ENCODE measurements around the gene DEGS2. TPM values are rescaled to one million over a fixed set of nuclear protein-coding genes. Genes with fewer than 3 reads are reported as not detected.

The DEGS2 gene
- total RNA-seq, 4 donors from 2014 or later, result 0.54 to 7.6 (median 3.6) TPM

GRCh38 chr14:100135073-100135472 is 24.4 kb downstream of the DEGS2 start:
- Histone ChIP-seq H3K27me3 (no peaks in the 10 kb centered on the region), H3K27ac (no peak overlapping the region), H3K4me1 (peaks cover 0 to 9% of the 10 kb centered on the region in 2 donors), H3K4me3 (replicated peaks in 1 of 3) (no peak overlapping the region), H3K9me3 (no peaks in the 10 kb centered on the region), H3K36me3 (no peaks in the 10 kb centered on the region)
- DNase-seq, result no peak
- TF ChIP-seq CTCF (IDR thresholded peaks at IDR 0.05) (no peak), POLR2A (IDR thresholded peaks at IDR 0.05) (no peak)
- 92 to 94% methylated on average over 9 of the region's 9 CpGs for WGBS, 2 donors
- intact Hi-C loops (cut with DNase I), result no loop called here

GRCh38 chr14:100134586-100134985 is 24.9 kb downstream of the DEGS2 start:
- no peak for TF ChIP-seq POLR2A (IDR thresholded peaks at IDR 0.05)
- 86 to 89% methylated on average over 8 of the region's 8 CpGs for WGBS, 2 donors
- Histone ChIP-seq H3K27me3 (no peaks in the 10 kb centered on the region), H3K4me1 (peaks cover 0 to 13% of the 10 kb centered on the region in 2 donors), H3K9me3 (no peaks in the 10 kb centered on the region), H3K4me3 (replicated peaks in 1 of 3) (no peak overlapping the region), H3K36me3 (no peaks in the 10 kb centered on the region), H3K27ac (no peak overlapping the region)
- no peak for DNase-seq
- intact Hi-C loops (cut with DNase I), result no loop called here

GRCh38 chr14:100132903-100133510 is 26.4 kb downstream of the DEGS2 start:
- peaks cover 3 to 28% of the 10 kb centered on the region in 2 donors for H3K4me1 ChIP-seq
- TF ChIP-seq POLR2A (IDR thresholded peaks at IDR 0.05), result no peak
- no peak for TF ChIP-seq CTCF (IDR thresholded peaks at IDR 0.05)
- intact Hi-C loops (cut with DNase I), result no loop called here
- no peak overlapping the region for H3K27ac ChIP-seq
- H3K36me3 ChIP-seq, result no peaks in the 10 kb centered on the region
- H3K9me3 ChIP-seq, result no peaks in the 10 kb centered on the region
- H3K4me3 ChIP-seq (replicated peaks in 1 of 3), result no peak overlapping the region
- 82 to 92% methylated on average over 4 to 7 of the region's 12 CpGs for WGBS, 2 donors
- no peak for DNase-seq
- no peaks in the 10 kb centered on the region for H3K27me3 ChIP-seq

- Histone ChIP-seq H3K27ac (peak overlapping the region in 2 of 3 donors; percentile 4 to 39), H3K9me3 (no peaks in the 10 kb centered on the region), H3K36me3 (no peaks in the 10 kb centered on the region), H3K4me1 (peaks cover 3 to 28% of the 10 kb centered on the region in 2 donors), H3K27me3 (no peaks in the 10 kb centered on the region), H3K4me3 (replicated peaks in 1 of 3) (no peak overlapping the region)
- intact Hi-C loops (cut with DNase I), result no loop called here
- 63 to 69% methylated on average over 14 to 25 of the region's 25 CpGs for WGBS, 2 donors
- TF ChIP-seq POLR2A (IDR thresholded peaks at IDR 0.05) (no peak), CTCF (IDR thresholded peaks at IDR 0.05) (no peak)
- peak; percentile 60 to 64 for DNase-seq
Measured at GRCh38 chr14:100132161-100132902, 27.1 kb downstream of the DEGS2 start.

- no peaks in the 10 kb centered on the region for H3K36me3 ChIP-seq
- DNase-seq, result no peak
- no peak overlapping the region for H3K4me3 ChIP-seq (replicated peaks in 1 of 3)
- 80 to 86% methylated on average over 6 of the region's 6 CpGs for WGBS, 2 donors
- H3K27ac ChIP-seq, result no peak overlapping the region
- no peak for TF ChIP-seq CTCF (IDR thresholded peaks at IDR 0.05)
- TF ChIP-seq POLR2A (IDR thresholded peaks at IDR 0.05), result no peak
- peaks cover 3 to 28% of the 10 kb centered on the region in 2 donors for H3K4me1 ChIP-seq
- H3K9me3 ChIP-seq, result no peaks in the 10 kb centered on the region
- H3K27me3 ChIP-seq, result no peaks in the 10 kb centered on the region
- intact Hi-C loops (cut with DNase I), result no loop called here
Measured at GRCh38 chr14:100131181-100131580, 28.3 kb downstream of the DEGS2 start.

Measured in thyroid gland (tissue), 4 donors.